ENCODE data around the gene KCNQ1. TPM values are rescaled to one million over a fixed set of nuclear protein-coding genes. Genes with fewer than 3 reads are reported as not detected.

The KCNQ1 gene
- total and polyA plus RNA-seq, 2 donors (not counting 3 experiments of a cell fraction or from before 2014, with no cell fraction given), result 0.07 to 0.09 TPM

DNA sequence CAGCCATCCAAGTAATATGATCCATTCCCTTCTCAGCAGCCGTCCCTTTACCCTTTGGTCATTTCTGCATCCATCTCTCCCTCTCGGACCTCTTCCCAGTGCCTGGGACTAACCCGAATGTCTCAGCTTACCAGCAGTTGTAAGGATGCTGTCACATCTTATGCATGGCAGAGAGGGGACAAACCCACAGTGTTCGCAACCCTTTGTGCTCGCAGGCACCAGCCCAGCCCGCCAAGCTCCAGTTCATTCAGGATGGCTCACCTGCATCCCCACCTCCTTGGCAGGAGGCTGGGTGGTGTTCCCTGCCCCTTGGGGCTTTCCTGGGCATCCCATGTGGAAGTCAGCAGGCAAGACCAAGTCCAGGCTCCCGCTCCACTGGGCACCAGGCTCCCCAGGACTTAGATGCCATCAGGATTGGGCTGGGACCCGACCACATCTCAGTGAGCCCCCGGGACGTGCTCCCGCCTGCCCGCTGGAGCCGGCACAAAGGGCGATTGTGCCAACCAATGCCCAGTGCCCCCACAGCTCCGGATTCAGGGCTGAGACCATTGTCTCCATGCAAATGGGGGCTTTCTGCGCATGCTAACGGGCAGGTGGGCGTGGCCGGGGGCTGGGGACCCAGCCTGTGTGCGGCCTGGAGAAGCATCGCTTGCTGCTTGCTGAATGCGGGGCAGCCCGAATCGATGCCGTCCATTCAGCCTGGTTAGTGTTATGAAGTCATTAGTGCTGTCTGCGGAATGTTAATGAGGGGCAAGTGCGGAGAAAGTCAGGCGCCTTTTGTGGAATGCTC is 146.4 kb downstream of the KCNQ1 start:
- H4K20me1 ChIP-seq (replicated peaks; ENCODE audit: control insufficient read depth, extremely low read depth, insufficient read depth, low read length), result no peaks in the 10 kb centered on the region
- H3K9me1 ChIP-seq (replicated peaks; ENCODE audit: control insufficient read depth, extremely low read depth, insufficient read depth, low read length), result no peaks in the 10 kb centered on the region
- intact Hi-C loops (cut with micrococcal nuclease), result no loop called here
- H3K27me3 ChIP-seq (ENCODE audit: control insufficient read depth in 2 of 2, insufficient read depth in 2 of 2, low read length in 2 of 2), result peaks cover 2 to 3% of the 10 kb centered on the region in 2 experiments
- H3K4me1 ChIP-seq (ENCODE audit: control insufficient read depth, extremely low read depth, insufficient read depth, low read length), result no peaks in the 10 kb centered on the region
- no TSS peak for BruUV-seq (replicated peaks)
- no peak overlapping the region for H3K9ac ChIP-seq (replicated peaks; ENCODE audit: extremely low read depth, insufficient read depth, low read length)
- dilution Hi-C loops (cut with MboI; ENCODE audit: extremely low pct_ligation_motif_present, low sequenced_read_pairs), result no loop called here
- H3K9me3 ChIP-seq (replicated peaks; ENCODE audit: control insufficient read depth, insufficient read depth, low read length), result no peaks in the 10 kb centered on the region
- no peak overlapping the region for H3K4me2 ChIP-seq (ENCODE audit: insufficient read depth, low read length)
- no peak overlapping the region for H2AFZ ChIP-seq (ENCODE audit: low read depth, low read length)
- POLR2A ChIA-PET, result no interaction called here
- DNase-seq (ENCODE audit: low read depth, low spot score) (no peak), FAIRE-seq (no peak)
- H3K27ac ChIP-seq (ENCODE audit: insufficient read depth, low read depth, low read length), result no peak overlapping the region
- CTCF ChIA-PET, result no interaction called here
- no peaks in the 10 kb centered on the region for H3K36me3 ChIP-seq (ENCODE audit: control insufficient read depth in 2 of 2, extremely low read depth in 1 of 2, insufficient read depth in 2 of 2, low read length in 2 of 2)
- no peaks in the 10 kb centered on the region for H3K79me2 ChIP-seq (ENCODE audit: control insufficient read depth, insufficient read depth, low read length)
- no peak overlapping the region for H3K4me3 ChIP-seq (replicated peaks in 1 of 3; ENCODE audit: insufficient read depth in 1 of 3, low read depth in 1 of 3, low read length in 3 of 3)
- no peak for TF ChIP-seq EZH2 (IDR thresholded peaks at IDR 0.05; ENCODE audit: borderline replicate concordance, low read depth, low read length, severe bottlenecking)
- TF ChIP-seq JUN (IDR thresholded peaks at IDR 0.05; ENCODE audit: borderline replicate concordance, insufficient read depth, insufficient read length, low read depth), result no peak
- TF ChIP-seq MYC (IDR thresholded peaks at IDR 0.05; ENCODE audit: low read depth, low read length), result no peak
- TF ChIP-seq, protein P1, sequence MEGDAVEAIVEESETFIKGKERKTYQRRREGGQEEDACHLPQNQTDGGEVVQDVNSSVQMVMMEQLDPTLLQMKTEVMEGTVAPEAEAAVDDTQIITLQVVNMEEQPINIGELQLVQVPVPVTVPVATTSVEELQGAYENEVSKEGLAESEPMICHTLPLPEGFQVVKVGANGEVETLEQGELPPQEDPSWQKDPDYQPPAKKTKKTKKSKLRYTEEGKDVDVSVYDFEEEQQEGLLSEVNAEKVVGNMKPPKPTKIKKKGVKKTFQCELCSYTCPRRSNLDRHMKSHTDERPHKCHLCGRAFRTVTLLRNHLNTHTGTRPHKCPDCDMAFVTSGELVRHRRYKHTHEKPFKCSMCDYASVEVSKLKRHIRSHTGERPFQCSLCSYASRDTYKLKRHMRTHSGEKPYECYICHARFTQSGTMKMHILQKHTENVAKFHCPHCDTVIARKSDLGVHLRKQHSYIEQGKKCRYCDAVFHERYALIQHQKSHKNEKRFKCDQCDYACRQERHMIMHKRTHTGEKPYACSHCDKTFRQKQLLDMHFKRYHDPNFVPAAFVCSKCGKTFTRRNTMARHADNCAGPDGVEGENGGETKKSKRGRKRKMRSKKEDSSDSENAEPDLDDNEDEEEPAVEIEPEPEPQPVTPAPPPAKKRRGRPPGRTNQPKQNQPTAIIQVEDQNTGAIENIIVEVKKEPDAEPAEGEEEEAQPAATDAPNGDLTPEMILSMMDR (IDR thresholded peaks at IDR 0.05; ENCODE audit: extremely low read depth in 1 of 2, insufficient read depth in 1 of 2, low read depth in 1 of 2, low read length in 2 of 2), result no peak
- no peak for TF ChIP-seq POLR2AphosphoS5 (IDR thresholded peaks at IDR 0.05; ENCODE audit: insufficient read depth, low read depth, low read length)
- no peak for TF ChIP-seq POLR2A (IDR thresholded peaks at IDR 0.05; ENCODE audit: low read depth, low read length)
- no peak for TF ChIP-seq GATA2 (IDR thresholded peaks at IDR 0.05; ENCODE audit: insufficient read depth, insufficient read length, low read depth, low read length)
- no peak for TF ChIP-seq FOS (IDR thresholded peaks at IDR 0.05; ENCODE audit: borderline replicate concordance, insufficient read depth, low read length)
- TF ChIP-seq, protein P2, sequence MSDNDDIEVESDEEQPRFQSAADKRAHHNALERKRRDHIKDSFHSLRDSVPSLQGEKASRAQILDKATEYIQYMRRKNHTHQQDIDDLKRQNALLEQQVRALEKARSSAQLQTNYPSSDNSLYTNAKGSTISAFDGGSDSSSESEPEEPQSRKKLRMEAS (IDR thresholded peaks at IDR 0.05; ENCODE audit: insufficient read depth, insufficient read length), result no peak
